GM18907 (cell line): Measurements from ENCODE around the gene C6orf52.
"Not testable (repeated sequence)": the region's sequence is repeated elsewhere in the genome, so short reads cannot be mapped to it uniquely, and the experiment has no call there.

Experiments
- ATAC-seq: cut with Tn5 transposase; IDR thresholded peaks from one replicate; pipeline ENCODE4 v1.9.1; 2021; ENCODE audit warnings: mild to moderate bottlenecking, moderate library complexity; ENCODE audit not compliant: unreplicated experiment

The C6orf52 gene

GRCh38 chr6:10696655-10697054, 2.2 kb upstream of the C6orf52 start:
- no peak for ATAC-seq

DNA sequence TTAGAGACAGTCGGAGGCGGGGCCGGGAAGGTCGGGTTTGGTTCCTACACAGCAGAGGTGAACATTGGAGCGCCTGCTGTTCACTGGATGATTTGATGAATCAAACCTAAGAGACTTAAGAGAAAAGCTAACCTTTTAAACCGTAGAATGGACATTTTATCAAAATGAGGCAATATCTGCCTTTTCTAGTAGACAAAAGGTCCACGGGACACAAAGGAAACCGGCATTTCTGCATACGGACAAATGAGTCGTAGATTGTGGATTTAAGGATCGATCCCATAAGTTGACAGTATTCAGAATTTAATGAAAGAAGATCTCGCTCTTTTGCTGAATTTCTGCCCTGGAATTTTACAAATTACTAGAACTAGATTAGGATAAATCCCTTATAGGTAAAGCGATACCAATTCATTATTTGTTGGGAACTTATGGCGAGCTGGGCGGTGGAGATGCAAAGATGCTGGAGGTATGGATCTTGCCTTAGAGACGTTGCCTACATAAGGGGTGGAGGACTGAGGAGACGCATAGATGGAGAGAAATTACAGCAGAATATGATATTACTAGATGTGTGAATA, 756 bp upstream of the C6orf52 start:
- peak; percentile 1 for ATAC-seq

- ATAC-seq = no peak
These were observed 1.4 kb downstream of the C6orf52 start for GRCh38 chr6:10692965-10693538.

DNA sequence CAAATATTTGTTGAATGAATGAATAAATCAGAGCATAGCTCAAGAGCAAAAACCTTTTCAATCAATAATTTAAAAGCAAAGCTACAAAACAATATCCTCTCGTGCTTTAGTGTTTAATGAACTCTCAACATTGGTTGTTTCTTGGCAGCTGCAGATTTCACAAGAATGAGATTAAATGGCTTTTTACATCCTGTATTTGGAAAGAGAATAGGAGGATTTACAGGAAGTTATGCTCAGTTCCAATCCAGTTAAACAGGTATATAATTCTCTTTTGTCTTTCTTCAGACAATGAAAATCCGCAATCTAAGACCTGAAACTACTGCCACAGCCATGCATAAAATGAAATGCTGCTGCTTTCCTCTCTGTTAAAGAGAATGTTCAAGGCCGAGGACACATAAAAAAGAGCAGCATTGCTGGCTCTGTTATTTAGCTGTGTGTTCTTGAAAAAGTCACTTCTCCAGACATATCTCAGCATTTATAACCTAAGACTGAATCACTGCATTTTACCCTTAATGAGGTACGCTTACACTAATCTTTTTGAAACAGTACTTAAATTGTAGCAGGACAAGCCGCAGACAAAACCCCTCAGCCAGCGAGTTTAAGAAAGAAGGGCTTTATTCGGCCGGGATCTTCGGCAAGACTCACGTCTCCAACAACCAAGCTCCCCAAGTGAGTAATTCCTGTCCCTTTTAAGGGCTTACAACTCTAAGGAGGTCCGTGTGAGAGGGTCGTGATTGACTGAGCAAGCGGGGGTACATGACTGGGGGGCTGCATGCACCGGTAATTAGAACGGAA, 3.6 kb downstream of the C6orf52 start:
- ATAC-seq = no peak

DNA sequence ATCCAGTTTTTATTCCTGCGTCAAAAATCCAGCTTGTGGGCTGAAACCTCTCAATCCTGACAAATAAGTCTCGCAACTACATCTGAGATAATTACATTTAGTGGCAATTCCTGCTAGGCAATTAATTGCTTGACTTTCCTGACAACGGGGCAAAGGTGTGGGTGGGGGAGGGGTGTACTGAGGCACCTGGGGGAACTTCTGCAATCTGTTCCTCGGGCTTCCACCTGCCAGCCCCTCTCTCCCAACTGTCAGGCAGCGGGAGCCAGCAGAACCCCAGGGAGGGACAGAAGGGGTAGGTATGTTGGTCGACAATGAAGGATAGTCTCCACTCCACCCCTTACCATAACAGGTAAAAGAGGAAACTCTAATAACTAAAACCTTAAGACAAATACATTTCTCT, 6.8 kb downstream of the C6orf52 start:
- ATAC-seq = no peak

DNA sequence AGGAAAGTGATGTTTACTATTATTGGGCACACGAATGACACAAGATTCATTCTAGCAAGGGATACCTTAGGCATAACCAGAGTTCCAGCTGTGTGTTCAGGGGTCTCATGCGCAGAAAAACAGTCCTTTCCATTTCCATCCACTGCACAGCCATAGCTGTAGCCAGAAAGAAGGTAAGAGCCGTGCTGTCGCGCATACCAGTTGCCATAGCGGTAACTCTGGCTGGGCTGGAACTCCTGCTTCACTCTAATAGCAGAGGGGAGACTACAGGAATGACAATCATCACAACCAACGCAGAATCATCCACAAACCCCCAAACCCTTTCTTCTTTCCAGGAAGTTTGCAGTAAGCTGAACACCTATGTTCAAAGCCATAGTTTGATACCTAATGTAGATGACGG, 7.5 kb downstream of the C6orf52 start:
- ATAC-seq = no peak

GRCh38 chr6:10685092-10685915, 9.1 kb downstream of the C6orf52 start:
- no peak for ATAC-seq

GRCh38 chr6:10684618-10685017, 9.8 kb downstream of the C6orf52 start:
- ATAC-seq = no peak

- ATAC-seq = no peak
These were observed 11.9 kb downstream of the C6orf52 start for GRCh38 chr6:10682355-10682988.

GRCh38 chr6:10681795-10682194, 12.6 kb downstream of the C6orf52 start:
- ATAC-seq = no peak

GRCh38 chr6:10678456-10678855, 16.0 kb downstream of the C6orf52 start:
- ATAC-seq = no peak

DNA sequence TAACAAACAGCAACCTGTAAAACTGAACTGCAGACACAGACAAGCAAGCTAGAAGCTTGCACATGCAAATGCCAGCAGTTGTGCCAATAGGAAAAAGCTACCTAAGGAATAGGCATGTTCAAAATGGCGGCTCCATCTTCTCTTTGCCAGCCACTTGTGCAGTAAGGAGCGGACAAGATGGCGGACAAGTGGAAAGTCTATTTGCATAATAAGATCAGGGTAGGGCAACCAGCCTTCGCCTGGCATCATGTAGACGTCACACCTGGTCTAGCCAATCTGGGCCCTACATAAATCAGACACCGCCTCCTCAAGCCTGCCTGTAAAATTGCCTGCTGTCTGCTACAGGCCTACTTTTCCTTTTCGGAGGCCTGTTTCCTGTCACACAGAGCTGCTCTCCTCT, 18.0 kb downstream of the C6orf52 start:
- ATAC-seq = no peak

DNA sequence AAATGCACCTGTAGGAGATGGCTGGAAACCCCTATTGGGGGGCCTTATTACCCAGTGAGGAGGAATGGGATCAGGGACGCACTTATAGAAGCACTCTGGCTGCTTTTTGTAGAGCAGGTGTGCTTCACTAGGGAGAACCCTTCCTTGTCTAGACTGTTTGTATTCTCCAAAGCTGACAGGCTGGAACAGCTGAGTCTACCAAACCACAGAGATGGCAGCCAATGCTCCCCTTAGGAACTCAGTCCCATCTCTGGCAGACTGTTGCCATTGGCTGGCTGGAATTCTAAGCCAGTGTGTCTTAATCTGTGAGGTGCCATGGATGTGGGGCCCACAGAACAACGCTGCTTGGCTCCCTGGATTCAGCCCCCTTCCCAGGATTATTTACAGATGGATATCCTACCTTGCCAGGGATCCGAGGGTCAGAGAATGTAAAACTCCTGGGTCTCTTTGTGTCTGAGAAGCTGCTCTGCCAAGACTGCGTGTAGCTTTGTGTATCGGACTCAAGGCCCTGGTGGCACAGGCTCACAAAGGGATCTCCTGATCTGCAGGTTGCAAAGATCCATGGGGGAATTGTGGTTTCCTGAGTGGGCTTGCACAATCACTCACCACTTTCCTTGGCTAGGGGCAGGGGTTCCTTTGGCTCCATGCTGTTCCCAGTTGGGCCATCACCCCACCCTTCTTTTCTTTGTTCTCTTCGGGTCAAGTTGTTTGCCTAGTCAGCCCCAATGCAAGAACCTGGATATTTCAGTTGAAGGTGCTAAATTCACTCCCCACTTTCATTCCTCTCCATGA, 26.1 kb downstream of the C6orf52 start:
- no peak for ATAC-seq

GRCh38 chr6:10665595-10665994, 28.8 kb downstream of the C6orf52 start:
- ATAC-seq = not testable (repeated sequence)

DNA sequence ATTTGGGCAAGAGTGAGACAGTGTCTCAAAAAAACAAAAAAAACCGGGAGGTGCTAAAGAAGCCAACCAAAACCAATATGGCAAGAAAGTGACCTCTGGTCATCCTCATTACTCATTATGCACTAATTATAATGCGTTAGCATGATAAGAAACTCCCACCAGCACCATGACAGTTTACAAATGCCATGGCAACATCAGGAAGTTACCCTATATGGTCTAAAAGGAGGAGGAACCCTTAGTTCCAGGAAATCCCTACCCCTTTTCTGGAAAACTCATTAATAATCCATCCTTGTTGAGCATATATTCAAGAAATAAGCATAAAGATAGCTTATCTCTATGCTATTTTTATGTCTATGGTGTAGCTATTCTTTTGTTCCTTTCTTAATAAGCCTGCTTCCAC, 31.7 kb downstream of the C6orf52 start:
- no peak for ATAC-seq

- ATAC-seq = no peak
These were observed 32.2 kb downstream of the C6orf52 start for GRCh38 chr6:10662207-10662606.

GRCh38 chr6:10660431-10661191, 33.8 kb downstream of the C6orf52 start:
- not testable (repeated sequence) for ATAC-seq

DNA sequence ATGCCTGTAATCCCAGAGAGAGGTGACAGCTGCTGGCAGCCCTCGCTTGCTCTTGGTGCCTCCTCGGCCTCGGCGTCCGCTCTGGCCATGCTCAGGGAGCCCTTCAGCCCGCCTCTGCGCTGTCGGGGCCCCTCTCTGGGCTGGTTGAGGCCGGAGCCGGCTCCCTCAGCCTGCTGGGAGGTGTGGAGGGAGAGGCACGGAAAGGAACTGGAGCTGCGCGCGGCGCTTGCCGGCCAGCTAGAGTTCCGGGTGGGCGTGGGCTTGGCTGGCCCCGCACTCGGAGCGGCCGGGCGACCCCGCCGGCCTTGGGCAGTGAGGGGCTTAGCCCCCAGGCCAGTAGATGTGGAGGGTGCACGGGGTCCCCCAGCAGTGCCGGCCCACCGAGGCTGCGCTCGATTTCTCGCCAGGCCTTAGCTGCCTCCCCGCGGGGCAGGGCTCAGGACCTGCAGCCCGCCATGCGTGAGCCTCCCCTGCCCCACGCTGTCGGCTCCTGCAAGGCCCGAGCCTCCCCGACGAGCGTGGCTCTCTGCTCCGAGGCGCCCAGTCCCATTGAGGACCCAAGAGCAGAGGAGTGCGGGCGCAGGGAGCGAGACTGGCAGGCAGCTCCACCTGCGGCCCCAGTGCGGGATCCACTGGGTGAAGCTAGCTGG, 34.6 kb downstream of the C6orf52 start:
- ATAC-seq = no peak
